Stimulated activated CD8-positive, alpha-beta memory T cell treated with anti-CD3 and anti-CD28 coated beads, Interleukin-7, amount 100 ng/mL, for 1 hour (primary cell): ENCODE data around the gene ARL6IP5.

Experiments used
- DNase-seq, 2 donors: peaks; one replicate each; pipeline ENCODE4 v3.0.0-alpha.2; 2020; ENCODE audit warnings: low read depth in 2 of 2

The ARL6IP5 gene

DNA sequence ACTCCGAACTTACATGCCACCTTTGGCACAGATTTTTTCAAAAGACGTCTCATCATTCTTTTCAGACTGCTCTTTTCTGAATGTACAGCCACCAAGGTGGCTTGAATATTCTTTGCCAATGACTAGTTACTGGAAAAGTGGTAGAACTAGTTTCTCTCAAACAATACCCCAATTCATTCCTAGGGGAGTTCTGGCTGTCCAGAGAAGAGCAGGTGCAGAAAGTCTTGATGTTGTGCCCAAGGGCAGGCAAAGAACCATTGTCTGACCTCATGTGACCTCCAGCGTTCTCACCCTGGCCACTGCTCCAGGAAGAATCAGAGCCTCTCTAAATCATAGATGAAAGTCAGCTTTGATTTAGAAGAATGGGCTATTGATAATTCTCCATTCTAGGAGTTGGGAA lies 32.2 kb downstream of the ARL6IP5 start:
- DNase-seq: no peak

DNA sequence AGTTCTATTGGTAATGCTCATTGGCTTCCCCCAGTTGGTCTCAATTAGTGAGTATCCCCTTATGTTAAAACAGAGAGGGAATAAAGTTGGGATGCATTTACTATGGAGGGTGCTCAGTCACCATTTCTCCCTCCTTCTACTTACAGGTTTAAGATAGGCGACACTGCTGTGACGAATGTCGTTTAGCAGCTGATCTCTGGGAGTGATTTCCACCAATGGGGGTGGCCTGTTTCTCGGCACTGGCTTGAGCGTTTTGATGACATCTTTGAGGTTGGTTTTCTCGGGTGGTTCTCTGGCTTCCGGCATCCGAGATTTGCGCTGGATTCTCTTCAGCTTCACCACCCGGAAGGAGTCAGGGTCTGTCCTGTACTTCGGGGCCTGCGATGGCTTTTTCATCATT lies 33.8 kb downstream of the ARL6IP5 start:
- no peak for DNase-seq

DNA sequence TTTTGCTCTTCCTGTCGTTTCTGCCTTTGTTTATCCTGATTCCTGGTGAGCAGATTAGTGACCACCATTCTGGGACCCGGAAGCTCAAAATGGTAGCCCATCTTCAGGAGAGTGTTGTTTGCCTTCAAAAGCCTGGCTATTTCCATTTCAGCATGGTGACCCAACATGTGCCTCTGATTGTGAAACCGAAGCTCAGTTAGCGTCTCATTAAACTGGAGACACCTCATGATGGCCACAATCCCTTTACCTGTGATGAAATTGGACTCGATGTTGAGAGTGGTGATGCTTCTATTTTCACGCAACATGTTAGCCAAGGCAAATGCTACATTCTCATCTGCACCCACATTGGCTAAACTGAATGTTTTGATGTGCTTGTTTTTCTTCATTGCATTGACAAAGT lies 34.4 kb downstream of the ARL6IP5 start:
- DNase-seq: no peak

DNA sequence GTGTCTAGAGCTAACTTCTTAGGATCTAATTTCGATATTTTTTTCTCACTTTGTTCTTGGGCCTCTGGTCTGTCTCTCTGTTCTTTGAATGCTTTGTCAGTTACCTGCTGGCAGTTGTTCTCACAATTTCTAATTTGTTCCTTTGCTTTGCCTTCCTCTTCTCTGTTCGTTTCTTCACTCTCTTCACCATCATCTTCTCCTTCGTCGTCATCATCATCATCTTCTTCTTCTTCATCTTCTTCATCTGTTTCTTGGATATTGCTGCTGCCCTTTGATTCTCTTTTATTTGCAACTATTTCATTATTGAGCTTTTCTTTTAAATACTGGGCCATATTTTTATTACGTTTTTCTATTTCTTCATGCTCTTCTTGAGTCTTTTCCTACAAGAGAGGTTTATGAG lies 34.9 kb downstream of the ARL6IP5 start:
- no peak for DNase-seq

DNA sequence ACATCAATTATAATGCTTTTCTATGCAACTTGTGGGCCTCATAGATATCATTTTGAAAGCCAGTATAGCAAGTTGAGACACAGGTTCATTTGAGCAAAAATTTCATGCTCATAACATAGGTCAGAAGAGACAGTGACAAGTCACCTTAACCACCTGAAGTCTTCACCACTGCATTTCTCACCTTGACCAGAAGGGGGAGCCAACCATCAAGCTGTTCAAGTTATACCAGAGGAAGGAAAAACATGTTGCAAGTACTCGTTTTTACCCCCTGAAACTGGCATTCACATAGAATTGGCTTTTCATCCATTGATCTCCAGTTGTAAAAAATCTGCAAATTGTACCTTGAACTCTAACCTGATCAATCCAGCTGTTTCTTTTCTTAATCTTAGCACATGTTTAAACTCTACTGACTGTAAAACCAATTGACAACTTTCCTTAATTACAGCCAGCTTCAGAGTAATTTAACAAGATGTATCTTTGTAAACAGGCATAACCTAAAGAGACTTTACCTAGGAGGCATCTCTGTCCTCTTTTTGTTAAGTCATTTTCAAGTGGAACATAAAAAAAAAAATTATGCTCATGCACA lies 36.2 kb downstream of the ARL6IP5 start:
- peak; percentile 61 to 69 for DNase-seq

DNA sequence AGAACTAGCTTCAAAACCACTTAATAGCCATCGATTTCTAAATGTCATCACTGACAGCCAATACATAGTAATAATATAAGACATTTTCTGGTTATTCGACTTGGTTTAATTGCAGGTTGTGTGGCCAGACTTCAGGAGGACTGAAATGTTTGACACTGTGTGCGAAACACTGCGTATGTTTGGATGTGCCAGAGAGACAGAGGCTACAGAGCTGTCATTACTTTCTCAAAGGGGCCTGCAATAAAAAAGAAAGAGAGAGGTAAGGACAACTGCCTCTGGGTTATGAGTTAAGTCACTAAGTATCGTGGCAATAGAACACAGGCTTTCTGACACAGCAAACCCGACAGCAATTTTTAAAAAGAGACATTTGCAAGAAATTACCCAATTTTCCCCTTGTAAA lies 36.8 kb downstream of the ARL6IP5 start:
- no peak for DNase-seq

DNA sequence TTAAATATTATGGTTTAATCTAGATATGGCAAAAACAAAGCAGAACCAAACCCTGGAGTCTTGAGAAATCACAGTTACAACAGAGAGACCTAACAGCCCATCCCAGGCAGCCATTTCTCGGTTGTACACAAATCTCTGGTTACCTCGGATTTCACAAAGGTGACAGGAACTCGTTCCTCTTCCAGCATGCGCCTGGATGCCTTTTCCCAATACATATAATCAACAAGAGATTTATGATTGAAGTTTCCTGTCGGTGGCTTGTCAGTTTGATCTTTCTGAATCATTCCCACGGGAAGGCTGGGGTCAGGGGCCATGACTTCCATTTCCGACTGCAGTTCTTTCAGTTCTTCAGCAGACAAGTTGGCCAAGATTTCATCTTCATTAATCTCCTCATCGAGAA lies 37.2 kb downstream of the ARL6IP5 start:
- no peak for DNase-seq

DNA sequence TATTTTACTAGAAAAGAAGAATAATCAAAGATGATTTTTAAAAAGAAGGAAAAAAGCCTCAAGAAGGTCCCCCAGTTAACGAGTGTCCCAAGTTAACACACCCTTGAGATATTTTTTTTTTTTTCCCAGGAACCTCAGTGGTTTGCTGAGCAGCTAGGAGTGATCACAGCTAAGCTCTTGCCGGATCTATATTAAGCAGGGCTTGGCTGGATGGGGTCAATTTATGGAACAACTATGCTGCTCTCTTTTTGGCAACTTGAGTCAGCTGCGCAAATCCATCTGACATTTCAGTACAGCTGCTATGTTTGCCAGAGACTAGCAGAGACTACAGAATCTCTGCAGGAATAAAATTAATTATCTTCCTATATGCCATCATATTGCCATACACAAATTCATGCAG lies 37.7 kb downstream of the ARL6IP5 start, which contains the start of gene LMOD3:
Gene LMOD3, minus strand, starts transcription at position 193 of the 400 bp plus-strand sequence. CDS start 209 bp downstream, outside the sequence.
- no peak for DNase-seq

DNA sequence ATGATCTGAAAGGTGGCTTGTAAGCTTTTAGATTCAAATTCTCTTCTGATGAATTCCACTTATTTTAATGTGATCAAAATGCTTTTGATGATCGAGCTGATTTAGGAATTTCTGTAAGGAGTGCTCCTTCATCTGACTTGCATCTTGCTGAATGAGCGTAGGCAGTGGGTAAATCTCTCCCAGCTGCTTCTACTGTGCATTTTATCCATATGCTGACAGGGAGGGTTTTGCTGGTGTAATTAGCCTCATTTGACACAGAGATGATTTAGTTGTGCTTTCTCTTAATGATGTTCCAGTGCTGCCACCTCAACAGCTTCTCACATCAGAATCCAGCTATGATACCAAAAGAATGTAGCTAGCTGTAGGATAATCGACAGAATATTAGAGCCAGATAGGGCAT lies 41.5 kb downstream of the ARL6IP5 start:
- no peak for DNase-seq

DNA sequence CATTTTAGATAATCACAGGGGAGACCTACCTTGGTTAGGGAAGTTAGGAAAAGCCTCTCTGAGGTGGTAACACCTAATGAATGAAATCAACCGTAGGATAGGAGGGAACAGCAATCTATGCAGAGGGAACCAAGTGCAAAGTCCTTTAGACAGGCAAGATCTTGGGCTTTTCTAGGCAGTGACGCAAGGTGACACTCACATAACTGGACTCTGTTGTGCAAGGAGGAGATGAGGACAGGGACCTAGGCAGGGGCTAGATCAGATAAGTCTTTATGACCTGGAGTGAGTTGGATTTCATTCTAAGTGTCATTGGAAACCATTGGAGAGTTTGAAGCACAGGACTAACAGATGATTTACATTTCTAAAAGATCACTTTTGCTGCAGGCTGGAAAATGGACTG lies 42.3 kb downstream of the ARL6IP5 start:
- no peak for DNase-seq

DNA sequence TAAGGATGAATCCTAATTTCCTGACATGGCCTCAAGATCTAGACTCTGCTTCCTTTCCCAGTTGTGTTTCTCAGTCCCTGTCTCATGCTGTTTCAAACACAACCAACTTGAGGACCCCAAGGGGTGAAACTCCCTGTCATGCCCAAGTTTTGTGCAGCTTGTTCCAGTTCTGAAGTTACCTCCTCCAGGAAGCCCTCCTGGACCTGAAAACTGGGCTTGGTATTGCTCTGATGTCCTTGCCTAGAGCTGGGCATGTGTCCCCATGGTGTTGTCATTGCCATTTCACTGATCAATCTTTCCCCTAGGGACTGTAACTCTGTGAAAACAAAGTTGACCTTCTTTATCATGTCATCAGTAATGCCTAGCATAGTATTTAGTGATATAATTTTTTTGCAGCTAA lies 43.8 kb downstream of the ARL6IP5 start:
- DNase-seq: no peak

DNA sequence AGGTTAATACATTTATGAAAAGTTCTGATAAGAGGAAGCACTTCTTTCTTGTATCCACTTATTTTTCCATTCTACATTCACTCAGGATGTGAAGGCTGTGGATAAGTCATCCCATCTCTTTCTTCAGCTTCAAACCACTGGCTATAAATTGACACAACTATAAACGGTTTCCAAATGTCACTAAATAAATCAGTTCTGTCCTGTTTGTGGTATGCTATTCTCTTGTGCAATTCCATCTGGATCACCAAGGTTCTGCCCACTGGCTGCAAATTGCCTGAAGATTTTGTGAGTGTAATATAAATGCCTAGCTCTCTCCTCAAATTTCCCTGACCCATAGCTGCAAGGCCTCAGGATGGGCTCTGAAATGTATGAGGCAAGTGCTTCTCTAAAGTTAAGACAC lies 44.8 kb downstream of the ARL6IP5 start:
- no peak for DNase-seq

DNA sequence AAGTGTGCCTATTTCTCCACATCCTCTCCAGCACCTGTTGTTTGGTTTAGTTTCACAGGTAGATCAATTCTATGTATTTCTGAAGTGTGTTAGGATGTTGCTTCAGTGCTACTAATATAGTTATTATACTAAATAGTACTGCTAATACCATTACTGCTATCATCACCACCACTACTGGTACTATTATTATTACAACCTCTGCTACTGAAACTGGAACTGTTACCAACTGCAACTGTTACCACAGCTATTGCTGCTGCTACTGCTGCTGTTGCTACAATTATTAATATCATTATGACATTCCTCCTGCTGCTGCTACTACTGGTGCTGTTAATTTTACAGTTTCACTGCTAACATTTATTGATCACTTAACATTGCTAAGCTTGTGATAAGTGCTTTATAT lies 46.0 kb downstream of the ARL6IP5 start:
- DNase-seq: no peak

DNA sequence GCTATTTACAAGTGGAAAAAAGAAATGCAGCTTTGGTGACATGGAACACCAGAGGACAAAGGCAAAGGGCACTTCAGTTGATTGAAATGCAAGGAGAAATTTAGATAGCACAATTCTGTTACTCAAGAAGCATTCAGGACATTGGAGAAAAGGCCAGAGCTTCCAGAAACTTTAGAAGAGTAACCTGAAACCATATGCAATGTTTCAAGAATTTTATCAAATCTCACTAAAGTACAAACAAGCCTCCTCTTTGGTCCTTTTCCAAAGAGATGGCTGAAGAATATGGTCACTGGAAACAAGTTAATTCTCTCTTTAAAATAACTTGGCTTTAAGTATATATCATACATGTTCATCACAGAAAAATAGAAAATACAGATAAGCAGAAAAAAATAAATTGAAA lies 52.3 kb downstream of the ARL6IP5 start:
- no peak for DNase-seq

DNA sequence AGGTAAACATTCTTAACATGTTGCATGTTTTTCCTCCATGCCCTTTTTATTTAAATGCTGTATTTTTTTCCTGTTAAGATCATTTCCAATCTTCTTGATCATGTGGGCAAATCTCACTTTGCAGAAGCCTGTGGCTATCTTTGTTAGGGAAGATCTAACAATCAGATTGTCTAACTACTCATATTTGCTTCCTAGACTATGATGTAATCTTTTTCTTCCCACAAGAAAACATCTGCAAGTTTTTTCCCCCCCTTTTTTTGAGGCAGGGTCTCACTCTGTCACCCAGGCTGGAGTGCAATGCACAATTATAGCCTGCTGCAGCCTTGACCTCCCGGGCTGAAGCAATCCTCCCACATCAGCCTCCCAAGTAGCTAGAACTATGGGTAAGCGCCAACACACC lies 52.7 kb downstream of the ARL6IP5 start:
- DNase-seq: no peak

DNA sequence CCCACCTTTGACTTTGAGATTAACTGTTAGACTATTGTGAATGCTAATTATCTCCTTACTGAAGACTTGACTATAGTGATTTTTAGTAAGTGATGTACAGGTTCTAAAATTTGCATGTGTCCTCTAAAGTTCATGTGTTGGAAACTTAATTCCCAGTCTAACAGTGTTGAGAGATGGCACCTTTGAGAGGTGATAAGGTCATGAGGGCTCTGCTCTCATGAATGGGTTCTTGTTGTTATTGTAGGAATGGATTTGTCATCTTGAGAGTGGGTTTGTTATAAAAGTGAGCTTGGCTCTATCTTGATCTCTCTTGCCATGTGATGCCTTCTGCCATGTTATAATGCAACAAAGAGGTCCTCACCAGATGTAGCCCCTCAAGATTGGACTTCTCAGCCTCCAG lies 56.6 kb downstream of the ARL6IP5 start:
- DNase-seq: no peak

DNA sequence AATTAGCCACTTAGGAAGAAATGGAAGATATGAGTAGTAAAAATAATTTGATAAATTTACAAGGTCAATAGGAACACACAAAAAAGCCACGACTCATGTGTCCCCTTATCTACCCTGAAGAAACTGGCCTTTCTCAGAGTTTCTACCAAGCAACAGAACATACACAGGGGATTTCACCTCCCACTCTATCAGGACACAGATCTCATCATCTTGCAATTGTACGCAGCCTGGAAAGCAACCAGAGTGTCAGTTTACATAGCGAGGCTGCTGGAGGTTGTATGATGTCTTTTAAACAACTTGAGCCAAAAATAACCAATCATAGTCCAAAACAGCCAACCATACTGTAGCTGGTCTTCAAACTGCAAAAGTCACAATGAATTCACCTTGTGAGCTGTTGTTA lies 57.4 kb downstream of the ARL6IP5 start:
- no peak for DNase-seq

DNA sequence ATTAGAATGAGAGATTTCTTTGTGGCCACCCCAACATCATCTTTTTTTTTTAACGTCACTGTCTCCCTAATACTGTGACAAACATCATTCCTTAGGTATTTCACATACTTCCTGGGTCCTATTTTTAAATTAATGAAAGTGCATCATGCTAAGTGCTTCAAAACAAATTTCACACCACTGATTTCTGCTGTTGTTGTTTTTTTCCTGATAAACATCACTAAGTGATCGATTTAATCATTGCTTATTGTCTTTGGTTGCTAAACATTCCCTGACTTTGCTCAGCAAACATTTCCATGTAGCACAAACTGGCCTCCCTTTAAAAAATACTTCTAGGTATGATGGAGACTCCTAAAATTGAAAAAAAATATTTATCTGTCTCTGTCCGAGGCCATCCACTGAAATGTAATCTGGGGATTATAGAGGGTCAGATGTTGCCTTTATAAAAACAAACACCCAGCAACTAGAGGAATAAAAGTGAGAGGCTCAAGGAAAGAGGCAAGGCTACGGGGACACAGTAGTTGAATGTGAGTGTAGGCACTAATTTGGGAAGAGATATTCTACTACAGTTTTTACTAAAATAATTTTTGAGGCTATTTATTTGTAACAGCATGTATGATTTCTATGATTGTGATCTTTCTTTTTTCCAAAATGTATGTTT lies 58.2 kb downstream of the ARL6IP5 start:
- no peak for DNase-seq

DNA sequence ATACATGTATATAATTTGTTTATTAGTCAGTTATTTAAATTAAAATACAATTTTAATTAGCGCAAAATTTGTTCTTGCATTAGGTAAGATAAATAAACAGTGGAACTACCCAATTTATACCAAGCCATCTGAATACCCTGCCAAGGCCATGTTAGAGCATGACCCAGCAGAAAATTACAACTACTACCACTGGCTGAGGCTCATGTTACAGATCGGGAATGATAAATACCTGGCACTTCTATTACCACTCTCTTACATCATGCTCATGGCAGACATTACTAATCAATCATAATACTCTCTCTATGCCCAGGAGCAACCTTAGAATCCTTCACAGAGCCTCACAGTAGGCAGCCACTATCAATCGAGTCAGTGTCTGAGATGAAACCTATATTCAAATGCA lies 58.9 kb downstream of the ARL6IP5 start:
- DNase-seq: no peak

DNA sequence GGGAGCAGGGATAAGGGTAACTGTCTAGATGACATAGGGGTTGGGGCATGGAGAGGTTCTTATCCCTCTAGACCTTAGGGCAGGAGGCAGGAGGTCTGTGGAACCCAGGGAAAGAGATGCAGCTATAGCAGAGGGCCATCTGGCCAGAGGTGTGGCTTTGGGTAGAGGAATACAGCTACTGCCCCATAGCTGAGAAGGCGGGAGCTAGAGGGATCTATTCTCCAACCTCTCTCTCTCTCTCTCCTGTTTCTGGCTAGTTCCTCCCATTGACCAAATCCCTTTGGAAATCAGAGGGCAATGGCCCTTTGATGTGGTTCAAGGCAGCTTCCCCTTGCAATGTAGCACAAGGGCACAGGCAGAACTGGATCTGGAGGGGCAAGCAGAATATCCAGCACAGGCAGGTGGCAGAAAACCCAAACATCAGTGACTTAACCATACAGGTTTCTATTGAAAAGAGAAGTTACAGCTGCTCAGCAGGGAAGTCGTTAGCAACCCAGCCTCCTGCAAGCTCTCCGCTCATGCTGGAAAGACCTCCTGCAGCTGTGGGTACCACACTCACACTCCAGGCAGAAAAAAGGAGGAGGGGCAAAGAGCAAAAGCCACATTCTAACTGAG lies 60.0 kb downstream of the ARL6IP5 start:
- no peak for DNase-seq

DNA sequence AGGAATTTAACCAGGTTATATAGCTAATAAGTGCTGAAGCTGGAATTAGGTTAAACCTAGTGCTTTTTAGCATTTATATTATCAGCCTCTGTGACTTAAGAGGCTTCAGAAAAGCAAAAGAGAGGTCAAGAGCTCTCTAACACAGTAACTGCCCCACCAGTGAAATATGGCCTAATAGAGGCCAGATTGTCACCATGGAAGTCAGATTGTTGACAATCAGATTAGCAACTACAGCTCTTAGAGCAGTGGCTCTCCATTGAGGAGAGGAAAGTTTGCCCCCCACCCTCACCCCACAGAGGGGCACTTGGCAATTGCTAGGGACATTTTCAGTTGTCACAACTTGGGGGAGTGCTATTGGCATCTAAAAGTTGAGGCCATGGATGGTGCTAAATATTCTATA lies 61.0 kb downstream of the ARL6IP5 start:
- DNase-seq: no peak

DNA sequence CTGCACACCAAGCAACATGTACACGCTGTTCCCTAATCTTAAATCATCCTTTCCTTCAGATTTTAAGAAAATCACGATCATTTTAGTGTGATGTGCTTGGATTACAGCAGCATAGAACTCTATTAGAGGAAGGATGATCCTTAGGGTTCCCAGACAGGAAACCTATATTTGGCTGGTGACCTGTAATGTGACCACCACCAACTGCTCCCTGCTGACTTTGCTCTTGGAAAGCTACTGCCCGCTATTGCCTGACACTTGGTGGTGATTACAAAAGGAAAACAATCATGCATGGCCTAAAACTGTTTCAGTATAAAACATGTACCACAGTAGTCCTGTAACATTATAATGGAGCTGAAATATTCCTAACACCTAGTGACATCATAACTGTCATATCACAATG lies 64.8 kb downstream of the ARL6IP5 start:
- DNase-seq: no peak
